ENCODE measurements around the gene CD99. TPM values are rescaled to one million over a fixed set of nuclear protein-coding genes. Genes with fewer than 3 reads are reported as not detected.

Gene CD99
- total RNA-seq, 1 donor from 2014 or later = 57.9 TPM

- no peak for TF ChIP-seq CTCF (IDR thresholded peaks at IDR 0.05; ENCODE audit: insufficient read depth, low read length, severe bottlenecking)
- FAIRE-seq (no peak), DNase-seq (ENCODE audit: low read depth) (no peak)
These were observed 43.5 kb upstream of the CD99 start for GRCh38 chrX:2647627-2648026.

GRCh38 chrX:2650037-2650436 is 41.1 kb upstream of the CD99 start:
- DNase-seq (ENCODE audit: low read depth) (no peak), FAIRE-seq (no peak)
- no peak for TF ChIP-seq CTCF (IDR thresholded peaks at IDR 0.05; ENCODE audit: insufficient read depth, low read length, severe bottlenecking)
- Histone ChIP-seq H3K27me3 (ENCODE audit: control insufficient read depth, insufficient read depth, low read length) (no peaks in the 10 kb centered on the region), H3K36me3 (ENCODE audit: control insufficient read depth, insufficient read depth, low read length) (no peaks in the 10 kb centered on the region), H3K4me3 (ENCODE audit: low read depth, low read length) (no peak overlapping the region)

More at GRCh38 chrX:2647627-2648026, 43.5 kb upstream of the CD99 start:
- Histone ChIP-seq H3K4me3 (ENCODE audit: low read depth, low read length) (no peak overlapping the region), H3K36me3 (ENCODE audit: control insufficient read depth, insufficient read depth, low read length) (no peaks in the 10 kb centered on the region), H3K27me3 (ENCODE audit: control insufficient read depth, insufficient read depth, low read length) (no peaks in the 10 kb centered on the region)

- no peaks in the 10 kb centered on the region for H3K36me3 ChIP-seq (ENCODE audit: control insufficient read depth, insufficient read depth, low read length)
- DNase-seq (ENCODE audit: low read depth) (no peak), FAIRE-seq (no peak)
- no peak for TF ChIP-seq CTCF (IDR thresholded peaks at IDR 0.05; ENCODE audit: insufficient read depth, low read length, severe bottlenecking)
- H3K27me3 ChIP-seq (ENCODE audit: control insufficient read depth, insufficient read depth, low read length) = no peaks in the 10 kb centered on the region
- no peak overlapping the region for H3K4me3 ChIP-seq (ENCODE audit: low read depth, low read length)
These were observed 40.2 kb upstream of the CD99 start for GRCh38 chrX:2650865-2651264.

GRCh38 chrX:2652106-2652505 is 39.0 kb upstream of the CD99 start:
- Histone ChIP-seq H3K27me3 (ENCODE audit: control insufficient read depth, insufficient read depth, low read length) (no peaks in the 10 kb centered on the region), H3K36me3 (ENCODE audit: control insufficient read depth, insufficient read depth, low read length) (no peaks in the 10 kb centered on the region), H3K4me3 (ENCODE audit: low read depth, low read length) (no peak overlapping the region)
- no peak for FAIRE-seq
- DNase-seq (ENCODE audit: low read depth) = no peak
- no peak for TF ChIP-seq CTCF (IDR thresholded peaks at IDR 0.05; ENCODE audit: insufficient read depth, low read length, severe bottlenecking)

GRCh38 chrX:2654436-2655340 is 36.4 kb upstream of the CD99 start:
- DNase-seq (ENCODE audit: low read depth) (no peak), FAIRE-seq (no peak)
- H3K27me3 ChIP-seq (ENCODE audit: control insufficient read depth, insufficient read depth, low read length) = no peaks in the 10 kb centered on the region
- TF ChIP-seq CTCF (IDR thresholded peaks at IDR 0.05; ENCODE audit: insufficient read depth, low read length, severe bottlenecking) = no peak
- H3K4me3 ChIP-seq (ENCODE audit: low read depth, low read length) = no peak overlapping the region
- H3K36me3 ChIP-seq (ENCODE audit: control insufficient read depth, insufficient read depth, low read length) = no peaks in the 10 kb centered on the region

Measured in bronchial epithelial cell (primary cell).